ENCODE results near the gene RCN2. TPM values are rescaled to one million over a fixed set of nuclear protein-coding genes. Genes with fewer than 3 reads are reported as not detected.

Gene RCN2
- total and polyA plus RNA-seq, 2 donors (not counting 3 experiments of a cell fraction or from before 2014, with no cell fraction given) = 45.2 to 71.9 TPM

- TF ChIP-seq EZH2 (IDR thresholded peaks at IDR 0.05; ENCODE audit: borderline replicate concordance, low read depth, low read length, severe bottlenecking) (no peak), CTCF (IDR thresholded peaks at IDR 0.05; ENCODE audit: extremely low read depth in 1 of 2, insufficient read depth in 1 of 2, low read depth in 1 of 2, low read length in 2 of 2) (no peak), FOS (IDR thresholded peaks at IDR 0.05; ENCODE audit: borderline replicate concordance, insufficient read depth, low read length) (no peak), POLR2A (IDR thresholded peaks at IDR 0.05; ENCODE audit: low read depth, low read length) (no peak), GATA2 (IDR thresholded peaks at IDR 0.05; ENCODE audit: insufficient read depth, insufficient read length, low read depth, low read length) (no peak), MAX (IDR thresholded peaks at IDR 0.05; ENCODE audit: insufficient read depth, insufficient read length) (no peak), MYC (IDR thresholded peaks at IDR 0.05; ENCODE audit: low read depth, low read length) (no peak), POLR2AphosphoS5 (IDR thresholded peaks at IDR 0.05; ENCODE audit: insufficient read depth, low read depth, low read length) (no peak), JUN (IDR thresholded peaks at IDR 0.05; ENCODE audit: borderline replicate concordance, insufficient read depth, insufficient read length, low read depth) (no peak)
- BruUV-seq (replicated peaks) = no TSS peak
- Histone ChIP-seq H3K9ac (replicated peaks; ENCODE audit: extremely low read depth, insufficient read depth, low read length) (no peak overlapping the region), H3K27ac (ENCODE audit: insufficient read depth, low read depth, low read length) (no peak overlapping the region), H2AFZ (ENCODE audit: low read depth, low read length) (no peak overlapping the region), H3K27me3 (ENCODE audit: control insufficient read depth in 2 of 2, insufficient read depth in 2 of 2, low read length in 2 of 2) (no peaks in the 10 kb centered on the region), H3K4me2 (ENCODE audit: insufficient read depth, low read length) (no peak overlapping the region), H3K36me3 (ENCODE audit: control insufficient read depth in 2 of 2, extremely low read depth in 1 of 2, insufficient read depth in 2 of 2, low read length in 2 of 2) (no peaks in the 10 kb centered on the region), H3K9me3 (replicated peaks; ENCODE audit: control insufficient read depth, insufficient read depth, low read length) (no peaks in the 10 kb centered on the region), H3K9me1 (replicated peaks; ENCODE audit: control insufficient read depth, extremely low read depth, insufficient read depth, low read length) (no peaks in the 10 kb centered on the region), H3K79me2 (ENCODE audit: control insufficient read depth, insufficient read depth, low read length) (peaks cover 1% of the 10 kb centered on the region), H4K20me1 (replicated peaks; ENCODE audit: control insufficient read depth, extremely low read depth, insufficient read depth, low read length) (no peaks in the 10 kb centered on the region), H3K4me3 (replicated peaks in 1 of 3; ENCODE audit: insufficient read depth in 1 of 3, low read depth in 1 of 3, low read length in 3 of 3) (no peak overlapping the region), H3K4me1 (ENCODE audit: control insufficient read depth, extremely low read depth, insufficient read depth, low read length) (peaks cover 12% of the 10 kb centered on the region)
- intact Hi-C loops (cut with micrococcal nuclease) = no loop called here
- ChIA-PET CTCF (no interaction called here), POLR2A (no interaction called here)
- DNase-seq (ENCODE audit: low read depth, low spot score) (no peak), FAIRE-seq (no peak)
- dilution Hi-C loops (cut with MboI; ENCODE audit: extremely low pct_ligation_motif_present, low sequenced_read_pairs) = no loop called here
Observed at GRCh38 chr15:76901965-76902364, 29.6 kb upstream of the RCN2 start.
